Hepatocyte (in vitro differentiated cells): Measurements from ENCODE around the gene ABHD17B.

Experiments
- EZH2phosphoT487 ChIP-seq: fragments of 200-600 bp; sonication (generic); IDR thresholded peaks from one replicate; pipeline ENCODE4 v1.6.1; 2018; ENCODE audit warnings: antibody characterized with exemption, mild to moderate bottlenecking, low read depth, moderate library complexity; ENCODE audit not compliant: unreplicated experiment, severe bottlenecking
- TF ChIP-seq, protein P1 (sequence below): fragments of 200-600 bp; sonication (generic); IDR thresholded peaks from 2 replicates; pipeline ENCODE4 v1.5.1; 2016; ENCODE audit warnings: antibody characterized with exemption, mild to moderate bottlenecking; ENCODE audit not compliant: poor library complexity

DNA sequence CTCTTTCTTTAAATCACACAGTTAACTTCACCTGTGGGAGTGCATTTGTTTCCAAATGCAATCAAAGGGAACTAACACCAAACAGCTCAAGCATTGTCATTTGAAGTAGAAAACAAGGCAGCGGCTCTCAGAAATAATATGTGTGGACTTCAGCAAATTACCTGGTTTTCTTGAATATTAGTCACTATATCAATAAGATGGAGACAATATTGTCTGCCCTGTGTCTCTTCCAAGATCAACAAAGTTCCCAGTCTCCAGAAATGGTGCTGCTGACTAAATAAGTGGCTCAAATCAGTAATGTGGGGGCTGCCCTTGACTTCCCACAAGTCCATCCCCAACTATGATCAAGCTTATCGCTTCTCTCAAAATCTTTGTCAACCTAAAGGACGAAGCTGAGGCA lies 89.6 kb downstream of the ABHD17B start:
- TF ChIP-seq, protein P1, sequence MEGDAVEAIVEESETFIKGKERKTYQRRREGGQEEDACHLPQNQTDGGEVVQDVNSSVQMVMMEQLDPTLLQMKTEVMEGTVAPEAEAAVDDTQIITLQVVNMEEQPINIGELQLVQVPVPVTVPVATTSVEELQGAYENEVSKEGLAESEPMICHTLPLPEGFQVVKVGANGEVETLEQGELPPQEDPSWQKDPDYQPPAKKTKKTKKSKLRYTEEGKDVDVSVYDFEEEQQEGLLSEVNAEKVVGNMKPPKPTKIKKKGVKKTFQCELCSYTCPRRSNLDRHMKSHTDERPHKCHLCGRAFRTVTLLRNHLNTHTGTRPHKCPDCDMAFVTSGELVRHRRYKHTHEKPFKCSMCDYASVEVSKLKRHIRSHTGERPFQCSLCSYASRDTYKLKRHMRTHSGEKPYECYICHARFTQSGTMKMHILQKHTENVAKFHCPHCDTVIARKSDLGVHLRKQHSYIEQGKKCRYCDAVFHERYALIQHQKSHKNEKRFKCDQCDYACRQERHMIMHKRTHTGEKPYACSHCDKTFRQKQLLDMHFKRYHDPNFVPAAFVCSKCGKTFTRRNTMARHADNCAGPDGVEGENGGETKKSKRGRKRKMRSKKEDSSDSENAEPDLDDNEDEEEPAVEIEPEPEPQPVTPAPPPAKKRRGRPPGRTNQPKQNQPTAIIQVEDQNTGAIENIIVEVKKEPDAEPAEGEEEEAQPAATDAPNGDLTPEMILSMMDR: no peak
- TF ChIP-seq EZH2phosphoT487: no peak
